ENCODE results near the gene EFNB1.

EFNB1 gene

GRCh38 chrX:68820476-68821110, 8.2 kb upstream of the EFNB1 start:
- Histone ChIP-seq H3K27me3 (ENCODE audit: insufficient read depth, low read length, poor library complexity) (no peaks in the 10 kb centered on the region), H3K79me2 (ENCODE audit: insufficient read depth, low read length) (no peaks in the 10 kb centered on the region), H3K27ac (ENCODE audit: low read length) (no peak overlapping the region), H3K4me3 (ENCODE audit: low read depth in 1 of 2, low read length in 2 of 2) (no peak overlapping the region), H2AFZ (ENCODE audit: low read depth, low read length) (no peak overlapping the region), H3K4me2 (ENCODE audit: insufficient read depth, low read length) (no peak overlapping the region), H3K4me1 (ENCODE audit: insufficient read depth, low read length) (no peaks in the 10 kb centered on the region), H4K20me1 (ENCODE audit: insufficient read depth, low read length) (no peaks in the 10 kb centered on the region), H3K9ac (ENCODE audit: low read depth, low read length) (no peak overlapping the region), H3K36me3 (ENCODE audit: insufficient read depth, low read length) (no peaks in the 10 kb centered on the region), H3K9me3 (ENCODE audit: insufficient read depth, low read length, severe bottlenecking) (no peaks in the 10 kb centered on the region)
- ATAC-seq (ENCODE audit: insufficient read depth, low read depth): no peak
- DNase-seq: no peak
- TF ChIP-seq EZH2 (IDR thresholded peaks at IDR 0.05; ENCODE audit: borderline replicate concordance, low read depth, low read length, severe bottlenecking): no peak
- TF ChIP-seq, protein P1, sequence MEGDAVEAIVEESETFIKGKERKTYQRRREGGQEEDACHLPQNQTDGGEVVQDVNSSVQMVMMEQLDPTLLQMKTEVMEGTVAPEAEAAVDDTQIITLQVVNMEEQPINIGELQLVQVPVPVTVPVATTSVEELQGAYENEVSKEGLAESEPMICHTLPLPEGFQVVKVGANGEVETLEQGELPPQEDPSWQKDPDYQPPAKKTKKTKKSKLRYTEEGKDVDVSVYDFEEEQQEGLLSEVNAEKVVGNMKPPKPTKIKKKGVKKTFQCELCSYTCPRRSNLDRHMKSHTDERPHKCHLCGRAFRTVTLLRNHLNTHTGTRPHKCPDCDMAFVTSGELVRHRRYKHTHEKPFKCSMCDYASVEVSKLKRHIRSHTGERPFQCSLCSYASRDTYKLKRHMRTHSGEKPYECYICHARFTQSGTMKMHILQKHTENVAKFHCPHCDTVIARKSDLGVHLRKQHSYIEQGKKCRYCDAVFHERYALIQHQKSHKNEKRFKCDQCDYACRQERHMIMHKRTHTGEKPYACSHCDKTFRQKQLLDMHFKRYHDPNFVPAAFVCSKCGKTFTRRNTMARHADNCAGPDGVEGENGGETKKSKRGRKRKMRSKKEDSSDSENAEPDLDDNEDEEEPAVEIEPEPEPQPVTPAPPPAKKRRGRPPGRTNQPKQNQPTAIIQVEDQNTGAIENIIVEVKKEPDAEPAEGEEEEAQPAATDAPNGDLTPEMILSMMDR (IDR thresholded peaks at IDR 0.05; ENCODE audit: borderline replicate concordance, extremely low read depth, low read length, poor library complexity, severe bottlenecking): no peak

- Histone ChIP-seq H3K4me2 (ENCODE audit: insufficient read depth, low read length) (no peak overlapping the region), H3K4me3 (ENCODE audit: low read depth in 1 of 2, low read length in 2 of 2) (no peak overlapping the region), H3K27ac (ENCODE audit: low read length) (no peak overlapping the region), H4K20me1 (ENCODE audit: insufficient read depth, low read length) (no peaks in the 10 kb centered on the region), H3K27me3 (ENCODE audit: insufficient read depth, low read length, poor library complexity) (no peaks in the 10 kb centered on the region), H3K79me2 (ENCODE audit: insufficient read depth, low read length) (no peaks in the 10 kb centered on the region), H3K36me3 (ENCODE audit: insufficient read depth, low read length) (no peaks in the 10 kb centered on the region), H2AFZ (ENCODE audit: low read depth, low read length) (no peak overlapping the region), H3K4me1 (ENCODE audit: insufficient read depth, low read length) (no peaks in the 10 kb centered on the region), H3K9ac (ENCODE audit: low read depth, low read length) (no peak overlapping the region), H3K9me3 (ENCODE audit: insufficient read depth, low read length, severe bottlenecking) (no peaks in the 10 kb centered on the region)
- no peak for DNase-seq
- ATAC-seq (ENCODE audit: insufficient read depth, low read depth): no peak
- TF ChIP-seq, protein P1 (IDR thresholded peaks at IDR 0.05; ENCODE audit: borderline replicate concordance, extremely low read depth, low read length, poor library complexity, severe bottlenecking): no peak
- TF ChIP-seq EZH2 (IDR thresholded peaks at IDR 0.05; ENCODE audit: borderline replicate concordance, low read depth, low read length, severe bottlenecking): no peak
Measured at GRCh38 chrX:68821616-68822015, 7.2 kb upstream of the EFNB1 start.

DNA sequence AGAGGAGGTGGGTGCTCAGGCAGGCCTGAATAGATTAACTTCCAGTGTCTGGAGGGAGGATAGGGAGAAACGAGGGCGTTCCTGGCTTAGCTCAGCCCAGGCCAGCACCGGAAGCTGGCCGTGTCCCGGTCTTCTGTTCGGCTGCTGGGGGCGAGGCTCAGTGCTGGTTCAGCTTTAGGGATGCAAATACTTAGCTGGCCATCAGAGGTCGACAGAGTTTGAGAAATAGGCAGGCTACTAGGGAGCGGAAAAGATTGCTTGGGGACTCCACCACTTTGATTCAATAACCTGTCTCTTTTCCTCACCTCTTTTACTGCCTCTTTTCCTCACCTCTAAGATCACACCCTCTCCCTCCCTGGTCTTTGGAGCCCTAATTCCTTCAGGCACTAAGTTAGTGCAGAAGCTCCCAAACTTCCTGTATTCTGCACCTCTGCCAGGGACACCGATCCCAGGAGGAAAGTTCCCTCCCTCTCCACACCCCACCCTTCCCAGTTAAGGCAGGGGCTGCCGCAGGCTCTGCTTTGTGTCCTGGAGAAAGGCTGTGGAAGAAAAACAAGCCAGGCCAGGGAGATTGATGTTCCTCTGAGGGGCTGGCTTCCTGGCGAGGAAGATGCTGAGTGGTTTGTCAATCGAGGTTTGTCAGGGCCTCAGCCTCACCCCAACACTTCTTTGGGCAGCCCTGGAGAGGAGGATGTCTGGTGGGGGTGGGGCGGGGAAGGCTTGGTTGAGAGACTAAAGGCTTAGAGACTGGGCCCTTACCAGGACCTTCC, 6.0 kb upstream of the EFNB1 start:
- Histone ChIP-seq H3K9ac (ENCODE audit: low read depth, low read length) (no peak overlapping the region), H3K4me2 (ENCODE audit: insufficient read depth, low read length) (no peak overlapping the region), H3K27ac (ENCODE audit: low read length) (no peak overlapping the region), H2AFZ (ENCODE audit: low read depth, low read length) (no peak overlapping the region), H3K4me3 (ENCODE audit: low read depth in 1 of 2, low read length in 2 of 2) (no peak overlapping the region), H3K27me3 (ENCODE audit: insufficient read depth, low read length, poor library complexity) (no peaks in the 10 kb centered on the region), H4K20me1 (ENCODE audit: insufficient read depth, low read length) (no peaks in the 10 kb centered on the region), H3K36me3 (ENCODE audit: insufficient read depth, low read length) (no peaks in the 10 kb centered on the region), H3K9me3 (ENCODE audit: insufficient read depth, low read length, severe bottlenecking) (no peaks in the 10 kb centered on the region), H3K4me1 (ENCODE audit: insufficient read depth, low read length) (peaks cover 2% of the 10 kb centered on the region; the same call in 1 of the 2 replicates), H3K79me2 (ENCODE audit: insufficient read depth, low read length) (no peaks in the 10 kb centered on the region)
- TF ChIP-seq, protein P1 (IDR thresholded peaks at IDR 0.05; ENCODE audit: borderline replicate concordance, extremely low read depth, low read length, poor library complexity, severe bottlenecking): peak; percentile 55
- no peak for TF ChIP-seq EZH2 (IDR thresholded peaks at IDR 0.05; ENCODE audit: borderline replicate concordance, low read depth, low read length, severe bottlenecking)
- no peak for DNase-seq
- peak; percentile 56; the same call in 2 of the 3 replicates for ATAC-seq (ENCODE audit: insufficient read depth, low read depth)
